Progenitor cell of endocrine pancreas (in vitro differentiated cells): Measurements from ENCODE around the gene DNMT3A. TPM values are rescaled to one million over a fixed set of nuclear protein-coding genes. Genes with fewer than 3 reads are reported as not detected.

ENCODE experiments used
- DNase-seq: peaks from one replicate; pipeline ENCODE4 v3.0.0; 2021; ENCODE audit warnings: low spot score; ENCODE audit not compliant: unreplicated experiment
- H3K27ac Mint-ChIP-seq: 2 replicates; pipeline ENCODE4 v1.8.0; 2021; ENCODE audit warnings: mild to moderate bottlenecking, moderate library complexity, mixed read lengths
- H3K27me3 Mint-ChIP-seq: 2 replicates; pipeline ENCODE4 v1.8.0; 2021; ENCODE audit warnings: mixed read lengths
- H3K36me3 Mint-ChIP-seq: 2 replicates; pipeline ENCODE4 v1.8.0; 2022; ENCODE audit warnings: mixed read lengths; ENCODE audit not compliant: insufficient read depth
- H3K4me1 Mint-ChIP-seq: 2 replicates; pipeline ENCODE4 v1.8.0; 2021; ENCODE audit warnings: low read depth, mixed read lengths
- H3K4me3 Mint-ChIP-seq: 2 replicates; pipeline ENCODE4 v1.8.0; 2021; ENCODE audit warnings: low read depth, mild to moderate bottlenecking, moderate library complexity, mixed read lengths
- H3K9me3 Mint-ChIP-seq: 2 replicates; pipeline ENCODE4 v1.8.0; 2021; ENCODE audit warnings: low read depth, mixed read lengths
- CTCF ChIP-seq: fragments of 200-600 bp; sonication (generic); IDR thresholded peaks from one replicate; pipeline ENCODE4 v1.5.0; 2021; ENCODE audit warnings: antibody characterized with exemption, mild to moderate bottlenecking; ENCODE audit not compliant: unreplicated experiment
- total RNA-seq: library from RNA; stranded (reverse); gene quantifications from 2 replicates; pipeline ENCODE4 v1.2.1, GENCODE V29; 2021

Gene DNMT3A
- total RNA-seq, 1 donor from 2014 or later = 168 TPM

- no peak overlapping the region for H3K27ac Mint-ChIP-seq
- H3K4me1 Mint-ChIP-seq = no peaks in the 10 kb centered on the region
These were observed 38.0 kb downstream of the DNMT3A start for GRCh38 chr2:25303633-25304236.

GRCh38 chr2:25302758-25303375 lies 38.9 kb downstream of the DNMT3A start:
- Mint-ChIP-seq H3K4me3 (no peak overlapping the region), H3K36me3 (peaks cover 8% of the 10 kb centered on the region), H3K27ac (no peak overlapping the region), H3K9me3 (no peaks in the 10 kb centered on the region), H3K27me3 (no peaks in the 10 kb centered on the region), H3K4me1 (no peaks in the 10 kb centered on the region)
- TF ChIP-seq CTCF = no peak
- no peak for DNase-seq

More at GRCh38 chr2:25303633-25304236, 38.0 kb downstream of the DNMT3A start:
- no peak overlapping the region for H3K4me3 Mint-ChIP-seq
- TF ChIP-seq CTCF = no peak
- H3K36me3 Mint-ChIP-seq = peaks cover 8% of the 10 kb centered on the region
- no peak for DNase-seq
- no peaks in the 10 kb centered on the region for H3K9me3 Mint-ChIP-seq
- no peaks in the 10 kb centered on the region for H3K27me3 Mint-ChIP-seq

GRCh38 chr2:25301453-25302352 lies 40.0 kb downstream of the DNMT3A start:
- Mint-ChIP-seq H3K4me1 (no peaks in the 10 kb centered on the region), H3K27ac (no peak overlapping the region), H3K36me3 (peaks cover 8% of the 10 kb centered on the region), H3K9me3 (no peaks in the 10 kb centered on the region), H3K4me3 (no peak overlapping the region), H3K27me3 (no peaks in the 10 kb centered on the region)
- DNase-seq = no peak
- TF ChIP-seq CTCF = no peak

- Mint-ChIP-seq H3K4me1 (no peaks in the 10 kb centered on the region), H3K4me3 (no peak overlapping the region), H3K9me3 (no peaks in the 10 kb centered on the region), H3K36me3 (peaks cover 10% of the 10 kb centered on the region), H3K27me3 (no peaks in the 10 kb centered on the region), H3K27ac (no peak overlapping the region)
- TF ChIP-seq CTCF = no peak
- no peak for DNase-seq
These were observed 41.7 kb downstream of the DNMT3A start for GRCh38 chr2:25300001-25300400.

- no peak for DNase-seq
- TF ChIP-seq CTCF = no peak
- H3K4me3 Mint-ChIP-seq = no peak overlapping the region
- H3K36me3 Mint-ChIP-seq = peaks cover 10% of the 10 kb centered on the region
- no peaks in the 10 kb centered on the region for H3K4me1 Mint-ChIP-seq
- no peak overlapping the region for H3K27ac Mint-ChIP-seq
- no peaks in the 10 kb centered on the region for H3K27me3 Mint-ChIP-seq
- no peaks in the 10 kb centered on the region for H3K9me3 Mint-ChIP-seq
These were observed 42.8 kb downstream of the DNMT3A start for GRCh38 chr2:25298776-25299431.
